Activated CD4-positive, alpha-beta T cell treated with anti-CD3 and anti-CD28 coated beads, Interleukin-2, amount 50 U/mL, for 4 hours (primary cell): Measurements from ENCODE around the gene ALX4.

Experiments
- DNase-seq, 2 experiments: peaks; one replicate each; pipeline ENCODE4 v3.0.0-alpha.2; 2020

ALX4 gene

GRCh38 chr11:44309478-44310205, at the start of gene ALX4:
ALX4 (minus strand) TSS chr11:44310139; CDS start chr11:44310062, 77 bp downstream.
- no peak for DNase-seq

DNA sequence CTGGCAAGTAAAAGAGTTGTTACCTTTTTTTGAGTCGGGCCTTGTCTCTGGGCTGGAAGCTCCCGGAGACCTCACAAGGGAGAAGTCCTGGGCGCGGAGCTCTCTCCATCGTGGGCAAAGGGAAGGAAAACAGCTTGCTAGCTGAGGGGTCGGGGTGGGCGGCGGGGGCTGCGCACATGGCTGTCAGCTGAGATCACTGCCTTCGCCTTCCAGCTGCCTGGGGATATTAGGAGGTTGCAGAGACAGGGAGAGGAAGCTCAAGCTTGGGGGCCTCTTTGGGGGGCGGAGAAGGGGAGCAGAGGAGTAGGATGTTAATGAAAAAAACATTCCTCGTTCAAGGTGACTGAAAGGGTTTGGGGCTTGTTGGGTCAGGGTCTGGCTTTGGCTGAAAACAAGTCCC, 49.2 kb upstream of the ALX4 start:
- no peak for DNase-seq

- DNase-seq = no peak
Measured at GRCh38 chr11:44358713-44359112, 48.8 kb upstream of the ALX4 start.

DNA sequence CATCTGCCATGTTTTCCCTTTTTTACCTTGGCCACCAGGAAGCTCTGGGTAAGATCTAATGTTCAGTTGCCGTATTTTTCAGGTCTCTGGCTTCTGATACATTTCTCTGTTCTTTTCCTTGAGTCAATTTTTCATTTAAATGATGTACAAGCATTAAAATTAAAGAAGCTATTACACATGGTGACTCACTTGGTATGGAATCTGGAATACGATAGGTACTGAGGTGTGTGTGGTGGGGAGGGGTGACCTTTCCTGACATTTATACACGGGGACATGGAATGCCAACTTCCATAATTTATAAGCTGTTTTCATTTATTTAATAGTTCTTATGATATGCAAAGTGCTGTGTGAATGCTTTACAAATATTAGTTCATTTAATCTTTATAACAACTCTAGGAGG, 47.8 kb upstream of the ALX4 start:
- DNase-seq = no peak

- no peak for DNase-seq
Measured at GRCh38 chr11:44356351-44356750, 46.4 kb upstream of the ALX4 start.

DNA sequence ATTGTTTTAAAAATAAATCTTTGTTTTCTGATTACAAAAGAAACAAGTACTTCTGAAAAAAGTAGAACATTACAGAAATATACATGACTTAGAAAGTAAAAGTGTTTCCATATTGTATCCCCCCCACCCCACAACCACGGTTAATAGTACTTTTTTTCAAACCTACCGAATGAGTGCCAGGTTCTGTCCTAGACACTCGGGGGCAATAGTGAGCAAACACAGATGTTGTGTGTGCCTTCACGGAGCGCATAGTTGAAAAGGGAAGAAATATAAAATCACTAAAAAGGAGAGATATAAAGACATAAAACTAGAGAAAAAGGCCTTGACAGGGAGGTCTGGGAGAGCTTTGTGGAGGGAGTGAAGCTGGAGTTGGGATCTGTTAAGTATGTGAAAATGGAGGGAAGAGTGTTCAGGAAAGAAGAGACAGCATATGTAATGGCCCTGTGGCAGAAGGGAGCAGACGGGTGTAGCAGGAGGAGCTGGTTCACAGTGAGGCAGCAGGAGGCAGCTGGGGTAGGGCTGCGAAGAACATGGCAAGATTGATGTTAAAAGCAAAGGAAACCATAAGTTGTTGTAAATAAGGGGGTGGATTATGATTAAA, 42.1 kb upstream of the ALX4 start:
- DNase-seq = no peak

- no peak for DNase-seq
Measured at GRCh38 chr11:44351006-44351660, 41.2 kb upstream of the ALX4 start.

DNA sequence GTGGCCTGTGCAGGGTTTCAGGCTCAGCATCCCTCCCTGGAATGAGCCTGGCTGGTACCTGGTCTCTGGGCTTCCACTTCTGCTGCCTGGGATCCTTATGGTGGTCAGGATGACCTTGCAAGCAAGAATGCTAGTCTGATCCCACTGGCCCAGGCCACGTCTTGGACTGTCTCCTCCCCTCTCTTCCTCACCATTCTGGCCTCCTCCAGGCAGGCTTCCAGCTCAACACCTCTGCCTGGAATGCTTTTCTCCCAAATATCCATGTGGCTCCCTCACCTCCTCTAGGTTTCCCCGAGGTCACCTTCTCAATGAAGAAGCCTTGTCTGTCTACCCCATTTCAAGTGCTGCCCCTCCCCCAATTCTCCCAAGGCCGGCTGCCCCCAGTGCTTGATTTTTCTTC, 39.4 kb upstream of the ALX4 start:
- no peak for DNase-seq

- DNase-seq = no peak
Measured at GRCh38 chr11:44348721-44349120, 38.8 kb upstream of the ALX4 start.

DNA sequence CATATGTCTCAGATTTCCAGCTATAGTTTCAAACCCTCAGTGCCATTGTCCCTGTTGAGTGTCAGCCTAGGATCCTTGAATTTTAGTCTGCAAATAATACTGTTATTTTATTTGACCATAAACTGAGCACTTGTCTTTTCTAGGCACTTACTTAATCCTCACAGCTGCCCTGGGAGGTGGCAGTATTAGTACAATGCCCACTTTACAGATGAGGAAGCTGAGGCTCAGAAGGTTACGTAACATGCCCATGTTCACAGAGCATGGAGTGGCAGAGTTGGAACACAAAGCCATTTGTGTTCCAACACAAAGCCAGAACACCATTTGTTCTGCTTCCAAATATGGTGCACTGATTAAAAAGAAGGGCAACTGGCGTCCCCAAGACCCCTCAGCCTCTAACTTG, 38.2 kb upstream of the ALX4 start:
- DNase-seq = no peak

GRCh38 chr11:44347538-44347937, 37.6 kb upstream of the ALX4 start:
- no peak for DNase-seq

DNA sequence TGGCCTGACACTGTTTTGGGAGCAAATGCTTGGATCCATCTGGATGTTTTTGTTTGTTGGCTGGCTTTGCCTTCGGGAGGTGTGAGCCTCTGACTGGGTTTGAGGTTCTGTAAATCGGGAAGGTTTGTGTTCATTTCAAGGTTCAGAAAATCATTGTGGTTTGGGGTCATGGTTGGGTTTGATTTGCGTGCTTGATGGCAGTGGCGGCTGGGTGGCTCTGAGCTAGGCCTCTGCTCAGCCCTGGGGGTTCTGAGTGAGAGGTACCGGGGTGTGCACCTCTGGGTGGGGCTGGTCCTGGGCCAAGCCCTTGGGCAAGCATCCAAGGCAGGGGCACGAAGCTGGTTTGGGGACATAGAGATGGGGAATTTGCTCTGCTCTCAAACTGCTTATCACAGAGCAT, 37.0 kb upstream of the ALX4 start:
- no peak for DNase-seq

GRCh38 chr11:44345781-44346180, 35.8 kb upstream of the ALX4 start:
- DNase-seq = no peak

DNA sequence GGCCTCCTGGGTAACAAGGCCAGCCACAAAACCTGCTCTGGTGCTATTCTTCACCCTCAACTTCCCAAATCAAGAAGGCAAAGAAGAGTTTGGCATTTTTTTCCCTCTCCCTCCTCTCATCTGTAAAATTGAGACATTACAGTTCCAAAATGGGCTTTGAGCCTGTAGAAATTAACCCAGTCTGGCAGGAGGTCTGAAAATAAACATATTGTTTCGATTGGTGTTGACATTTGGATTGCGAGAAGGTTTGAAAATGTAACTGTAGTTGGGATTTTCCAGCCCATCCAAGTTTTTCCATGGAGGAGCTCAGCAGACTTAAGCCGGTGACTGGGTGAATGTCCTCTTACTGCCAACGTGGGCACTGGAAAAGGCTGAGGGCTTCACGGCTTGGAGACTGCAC, 35.0 kb upstream of the ALX4 start:
- no peak for DNase-seq

DNA sequence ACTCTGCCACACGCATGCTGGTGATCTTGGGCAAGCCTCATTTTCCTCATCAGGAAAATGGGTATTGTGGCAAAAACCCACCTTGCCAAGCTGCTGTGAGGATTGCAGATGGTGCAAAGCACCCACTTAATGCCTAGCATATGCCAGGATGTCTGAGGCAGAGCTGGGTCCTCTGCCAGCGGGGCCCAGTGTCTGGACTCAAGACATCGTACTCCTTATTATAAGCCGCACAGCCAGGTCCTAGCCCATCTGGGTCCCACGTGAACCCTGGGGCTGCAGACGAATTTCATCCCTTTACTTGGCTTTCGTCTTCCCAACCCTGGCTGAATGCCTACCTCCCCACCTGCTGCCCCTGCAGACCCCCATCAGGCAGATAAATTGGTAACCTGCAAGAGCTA, 34.5 kb upstream of the ALX4 start:
- DNase-seq = no peak

DNA sequence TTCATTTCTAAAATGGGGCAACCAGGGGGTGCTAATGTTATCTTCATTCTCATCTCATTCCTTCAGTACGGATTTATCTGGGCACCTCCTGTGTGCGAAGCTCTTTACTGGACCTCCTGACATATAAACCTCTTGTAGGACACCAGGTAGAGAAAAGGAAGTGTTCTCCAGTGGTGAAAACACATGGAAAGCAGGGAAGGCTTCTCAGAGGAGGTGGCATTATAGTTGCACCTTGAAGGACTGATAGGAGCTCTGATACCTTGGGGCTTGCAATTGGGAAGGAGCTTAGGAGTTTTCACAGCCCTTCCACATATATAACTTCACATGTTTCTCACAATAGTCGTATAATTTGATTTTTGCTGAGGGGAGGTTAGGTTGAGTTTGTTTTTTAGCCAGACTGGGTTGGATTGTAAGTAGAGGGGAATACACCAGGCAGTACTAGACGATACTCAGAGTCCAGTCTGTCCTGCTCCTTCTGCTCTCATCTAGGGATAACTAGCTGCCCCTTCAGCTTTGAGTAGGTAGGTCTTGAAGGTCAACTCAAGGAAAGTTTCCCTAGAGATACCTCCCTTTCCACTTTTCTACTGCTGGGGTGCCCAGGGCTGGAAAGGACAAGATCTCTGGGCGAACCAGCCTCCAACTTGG, 34.0 kb upstream of the ALX4 start:
- DNase-seq = no peak

DNA sequence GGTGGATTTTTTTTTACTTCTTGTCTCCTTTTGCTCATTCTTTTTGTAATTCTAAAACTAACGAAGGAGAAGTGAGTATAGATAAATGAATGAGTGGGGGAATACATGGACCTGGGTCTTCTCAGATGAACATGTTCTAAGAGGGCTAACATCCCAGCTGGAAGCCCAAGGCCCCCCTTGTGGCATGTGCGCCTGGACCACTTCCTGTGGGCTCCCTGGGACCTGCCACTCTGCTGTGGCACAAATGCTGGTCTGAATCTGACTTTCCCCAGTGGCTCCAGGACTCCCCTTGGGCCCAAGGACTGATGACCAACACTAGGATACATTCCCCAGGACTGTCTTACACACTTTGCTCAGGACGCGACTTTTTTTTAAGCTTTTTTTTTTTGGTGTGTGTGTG, 32.7 kb upstream of the ALX4 start:
- DNase-seq = no peak

DNA sequence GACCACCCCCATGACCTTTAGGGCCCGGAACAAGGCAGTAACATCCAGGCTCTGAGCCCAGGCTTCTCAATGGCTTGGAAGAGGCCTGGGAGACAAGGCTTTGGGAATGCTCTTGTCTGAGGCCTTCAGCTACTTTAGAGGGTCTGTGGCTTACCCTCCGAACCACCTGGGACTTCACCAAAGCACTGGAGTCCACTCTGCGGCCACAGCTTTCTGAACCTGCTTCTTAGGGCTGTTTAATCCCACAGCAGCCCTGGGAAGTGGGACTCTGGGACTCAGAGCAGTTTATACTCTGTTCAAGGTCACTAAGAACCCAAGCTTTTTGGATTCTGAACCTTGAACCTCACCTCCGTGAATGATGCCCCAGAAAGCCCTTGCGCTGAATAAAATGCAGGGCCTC, 30.7 kb upstream of the ALX4 start:
- DNase-seq = no peak

- no peak for DNase-seq
Measured at GRCh38 chr11:44339530-44339883, 29.6 kb upstream of the ALX4 start.

DNA sequence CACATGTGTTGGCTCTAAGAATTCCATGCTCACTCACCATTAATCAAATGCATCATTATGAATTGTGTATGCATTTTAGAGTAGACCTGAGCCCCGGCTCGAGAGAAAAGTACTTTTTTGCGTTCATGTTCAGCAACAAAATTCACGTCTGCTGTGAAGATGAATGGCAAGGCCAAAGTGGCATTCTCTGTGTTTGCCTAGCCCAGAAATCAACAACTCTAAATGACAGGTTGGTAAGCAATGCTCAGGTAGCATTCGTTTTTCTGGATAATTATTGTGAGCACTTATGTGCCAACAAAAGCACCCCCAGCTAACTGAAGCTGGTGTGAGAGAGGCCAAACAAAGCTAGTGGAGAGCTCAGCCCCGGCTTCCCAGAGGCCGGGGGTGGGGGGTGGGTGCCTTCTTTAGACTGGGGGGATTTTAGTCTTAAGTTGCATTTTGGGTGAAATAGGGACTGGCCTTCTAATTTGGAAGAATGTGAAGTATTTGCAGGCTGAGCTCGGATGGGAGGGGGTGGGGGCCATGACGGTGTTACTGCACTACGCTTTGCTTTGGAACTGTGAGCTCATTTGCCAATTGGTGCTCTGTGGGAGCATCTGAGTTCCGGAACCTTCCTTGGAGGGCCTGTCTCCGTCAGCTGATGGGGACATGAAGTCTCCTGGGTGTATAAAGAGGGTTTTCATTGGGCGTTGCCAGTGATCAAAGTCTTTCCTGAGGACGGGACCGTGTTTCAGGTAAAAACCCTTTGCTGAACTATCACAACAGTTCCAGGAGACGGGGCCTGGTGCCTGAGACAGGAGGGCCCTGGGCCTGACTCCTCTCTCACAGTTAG, 29.0 kb upstream of the ALX4 start:
- DNase-seq = no peak

DNA sequence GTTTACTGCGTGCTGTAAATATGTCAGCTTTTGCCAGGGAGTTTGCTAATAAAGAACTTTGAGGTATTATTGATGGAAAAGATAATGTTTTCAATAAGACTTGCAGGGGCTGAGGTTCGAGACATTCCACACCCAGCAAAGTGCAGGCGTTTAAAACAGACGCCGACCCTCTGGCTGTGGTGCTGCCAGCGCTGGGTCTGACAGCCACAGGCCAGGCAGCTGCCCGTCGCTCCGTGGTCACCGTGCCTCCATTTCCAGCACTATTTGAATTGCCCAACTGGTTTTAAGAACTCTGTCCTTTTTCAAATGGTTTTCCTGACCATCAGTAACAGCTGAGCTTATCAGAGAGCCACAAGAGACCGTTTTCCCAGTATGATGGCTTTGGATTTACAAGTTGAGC, 28.1 kb upstream of the ALX4 start:
- DNase-seq = no peak

DNA sequence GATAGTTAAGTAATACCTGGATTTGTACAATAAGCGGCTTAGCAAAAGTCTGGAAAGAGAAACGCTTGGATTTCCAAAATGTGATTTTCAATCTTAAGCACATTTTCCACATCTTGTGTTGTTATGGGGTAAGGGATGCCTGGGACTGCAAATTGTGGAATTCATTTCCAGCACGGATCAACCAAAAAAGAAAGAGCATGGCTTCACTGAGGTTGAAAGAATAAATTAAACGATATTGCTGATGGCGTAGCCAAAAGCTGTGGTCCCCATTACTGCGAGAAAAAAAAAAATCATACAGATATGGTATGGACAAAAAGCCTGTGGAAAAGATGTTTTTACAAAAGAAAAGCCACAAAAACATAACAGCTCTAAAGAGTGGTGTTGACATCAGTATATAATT, 26.0 kb upstream of the ALX4 start:
- DNase-seq = no peak
